MM.1S (cell line): ENCODE results near the gene COL4A5.

Experiments used
- DNase-seq: peaks from one replicate; pipeline ENCODE4 v3.0.0-alpha.2; 2015
- H2AFZ ChIP-seq: fragments of 300-600 bp; sonication (generic); 2 replicates; pipeline ENCODE4 v1.6.0; 2016; ENCODE audit warnings: antibody characterized with exemption, low read length
- H3F3A ChIP-seq: fragments of 300-600 bp; sonication (generic); 2 replicates; pipeline ENCODE4 v1.6.1; 2016; ENCODE audit warnings: mild to moderate bottlenecking, antibody characterized with exemption, low read length, moderate library complexity, mixed read lengths; ENCODE audit not compliant: insufficient read depth
- H3K27ac ChIP-seq: fragments of 300-600 bp; sonication (generic); 2 replicates; pipeline ENCODE4 v1.5.1; 2016; ENCODE audit warnings: mild to moderate bottlenecking, low read length
- H3K27me3 ChIP-seq: fragments of 300-600 bp; sonication (generic); replicated peaks from 2 replicates; pipeline ENCODE4 v1.6.0; 2016; ENCODE audit warnings: low read length; ENCODE audit not compliant: insufficient read depth
- H3K36me3 ChIP-seq: fragments of 300-600 bp; sonication (generic); replicated peaks from 2 replicates; pipeline ENCODE4 v1.6.1; 2016; ENCODE audit warnings: mild to moderate bottlenecking, low read length, mixed read lengths; ENCODE audit not compliant: insufficient read depth
- H3K4me1 ChIP-seq: fragments of 300-600 bp; sonication (generic); 2 replicates; pipeline ENCODE4 v1.6.1; 2016; ENCODE audit warnings: low read length, mixed read lengths
- H3K4me2 ChIP-seq: fragments of 300-600 bp; sonication (generic); 2 replicates; pipeline ENCODE4 v1.6.0; 2016; ENCODE audit warnings: low read depth, low read length
- H3K4me3 ChIP-seq: fragments of 300-600 bp; sonication (generic); 2 replicates; pipeline ENCODE4 v1.5.1; 2016; ENCODE audit warnings: low read length, mixed read lengths
- H3K79me2 ChIP-seq: fragments of 300-600 bp; sonication (generic); 2 replicates; pipeline ENCODE4 v1.6.1; 2016; ENCODE audit warnings: mixed run types, low read length, mixed read lengths
- H3K9ac ChIP-seq: fragments of 300-600 bp; sonication (generic); 2 replicates; pipeline ENCODE4 v1.6.1; 2016; ENCODE audit warnings: low read length, mixed read lengths
- H3K9me2 ChIP-seq: fragments of 300-600 bp; sonication (generic); replicated peaks from 2 replicates; pipeline ENCODE4 v1.6.1; 2016; ENCODE audit warnings: mild to moderate bottlenecking, low read length, mixed read lengths; ENCODE audit not compliant: insufficient read depth
- H3K9me3 ChIP-seq: fragments of 300-600 bp; sonication (generic); replicated peaks from 2 replicates; pipeline ENCODE4 v1.6.1; 2016; ENCODE audit warnings: mild to moderate bottlenecking, low read length, mixed read lengths; ENCODE audit not compliant: insufficient read depth
- H4K20me1 ChIP-seq: fragments of 300-600 bp; sonication (generic); 2 replicates; pipeline ENCODE4 v1.6.1; 2016; ENCODE audit warnings: mild to moderate bottlenecking, low read length, moderate library complexity, mixed read lengths; ENCODE audit not compliant: insufficient read depth
- CTCF ChIP-seq: fragments of 300-600 bp; sonication (generic); IDR thresholded peaks from 2 replicates; pipeline ENCODE4 v1.5.1; 2016; ENCODE audit warnings: antibody characterized with exemption, low read length, mixed read lengths
- EZH2 ChIP-seq: fragments of 300-600 bp; sonication (generic); optimal IDR thresholded peaks from 2 replicates; pipeline ENCODE3; 2017; ENCODE audit warnings: low read depth, mild to moderate bottlenecking, antibody characterized with exemption, low read length, mixed read lengths
- EZH2phosphoT487 ChIP-seq: fragments of 300-600 bp; sonication (generic); IDR thresholded peaks from 2 replicates; pipeline ENCODE4 v1.6.1; 2018; ENCODE audit warnings: antibody characterized with exemption, low read length

COL4A5 gene

GRCh38 chrX:108699368-108699767, 259.7 kb downstream of the COL4A5 start:
- H3K4me1 ChIP-seq: no peaks in the 10 kb centered on the region
- no peaks in the 10 kb centered on the region for H3K9me3 ChIP-seq
- no peaks in the 10 kb centered on the region for H3F3A ChIP-seq
- H3K36me3 ChIP-seq: no peaks in the 10 kb centered on the region
- no peak overlapping the region for H2AFZ ChIP-seq
- DNase-seq: peak; percentile 58
- no peak overlapping the region for H3K27ac ChIP-seq
- no peak overlapping the region for H3K9ac ChIP-seq
- H3K27me3 ChIP-seq: no peaks in the 10 kb centered on the region
- H3K79me2 ChIP-seq: no peaks in the 10 kb centered on the region
- TF ChIP-seq EZH2phosphoT487 (no peak), CTCF (peak; percentile 49)
- H4K20me1 ChIP-seq: no peaks in the 10 kb centered on the region
- no peaks in the 10 kb centered on the region for H3K9me2 ChIP-seq
- H3K4me2 ChIP-seq: no peak overlapping the region
- H3K4me3 ChIP-seq: no peak overlapping the region

DNA sequence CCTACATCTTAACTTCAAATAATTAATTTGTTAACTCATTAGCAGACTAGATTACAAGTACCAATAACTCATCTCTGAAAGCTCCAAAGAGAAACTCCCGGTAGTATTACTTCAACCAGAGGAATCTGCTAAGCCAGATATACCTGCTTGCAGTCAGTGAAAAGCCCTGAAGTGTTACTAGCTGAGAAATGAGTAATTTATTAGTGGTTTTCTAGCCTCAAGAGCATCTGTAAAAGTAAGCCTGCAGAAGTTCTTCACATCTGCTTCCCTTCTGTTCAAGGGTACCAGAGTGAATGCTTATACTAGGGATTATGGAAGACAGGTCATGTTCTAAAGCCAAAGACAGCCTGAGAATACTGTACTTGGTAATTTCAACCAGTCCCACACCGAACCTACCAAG, 262.0 kb downstream of the COL4A5 start:
- Histone ChIP-seq H3K4me1 (no peaks in the 10 kb centered on the region), H2AFZ (no peak overlapping the region), H3K4me3 (no peak overlapping the region), H3K27me3 (no peaks in the 10 kb centered on the region), H3K4me2 (no peak overlapping the region), H3K36me3 (no peaks in the 10 kb centered on the region), H3K9ac (no peak overlapping the region), H3K9me3 (no peaks in the 10 kb centered on the region), H3F3A (no peaks in the 10 kb centered on the region), H4K20me1 (no peaks in the 10 kb centered on the region), H3K27ac (no peak overlapping the region), H3K79me2 (no peaks in the 10 kb centered on the region), H3K9me2 (no peaks in the 10 kb centered on the region)
- TF ChIP-seq CTCF (no peak), EZH2 (no peak), EZH2phosphoT487 (no peak)
- no peak for DNase-seq

GRCh38 chrX:108702530-108702929, 262.9 kb downstream of the COL4A5 start:
- no peak overlapping the region for H3K4me3 ChIP-seq
- H4K20me1 ChIP-seq: no peaks in the 10 kb centered on the region
- H2AFZ ChIP-seq: no peak overlapping the region
- H3F3A ChIP-seq: no peaks in the 10 kb centered on the region
- no peak overlapping the region for H3K27ac ChIP-seq
- no peak for DNase-seq
- no peaks in the 10 kb centered on the region for H3K9me2 ChIP-seq
- TF ChIP-seq EZH2phosphoT487: no peak
- no peak for TF ChIP-seq EZH2
- TF ChIP-seq CTCF: no peak
- H3K4me1 ChIP-seq: no peaks in the 10 kb centered on the region
- H3K36me3 ChIP-seq: no peaks in the 10 kb centered on the region
- no peaks in the 10 kb centered on the region for H3K79me2 ChIP-seq
- no peaks in the 10 kb centered on the region for H3K27me3 ChIP-seq
- H3K9ac ChIP-seq: no peak overlapping the region
- H3K4me2 ChIP-seq: no peak overlapping the region
- H3K9me3 ChIP-seq: no peaks in the 10 kb centered on the region

DNA sequence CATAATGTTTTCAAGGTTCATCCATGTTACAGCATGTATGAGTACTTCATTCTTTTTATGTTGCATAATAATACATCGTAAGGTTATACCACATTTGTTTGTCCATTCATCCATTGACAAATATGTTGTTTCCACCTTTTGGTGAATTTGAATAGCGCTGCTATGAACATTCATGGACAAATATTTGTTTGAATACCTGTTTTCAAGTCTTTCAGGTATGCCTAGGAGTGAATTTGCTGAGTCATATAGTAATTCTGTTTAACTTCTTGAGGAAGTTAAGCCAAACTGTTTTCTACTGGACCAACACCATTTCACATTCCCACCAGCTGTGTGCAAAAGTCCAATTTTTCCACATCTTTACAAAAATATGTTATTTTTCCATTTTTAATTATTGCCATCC, 265.2 kb downstream of the COL4A5 start:
- Histone ChIP-seq H3K4me1 (no peaks in the 10 kb centered on the region), H3K79me2 (no peaks in the 10 kb centered on the region)
- TF ChIP-seq CTCF (no peak), EZH2phosphoT487 (no peak), EZH2 (no peak)

More for the DNA sequence above, 265.2 kb downstream of the COL4A5 start:
- DNase-seq: no peak
- no peaks in the 10 kb centered on the region for H3K9me3 ChIP-seq
- no peaks in the 10 kb centered on the region for H3K36me3 ChIP-seq
- H3F3A ChIP-seq: no peaks in the 10 kb centered on the region
- no peak overlapping the region for H3K27ac ChIP-seq
- H3K9ac ChIP-seq: no peak overlapping the region
- no peak overlapping the region for H2AFZ ChIP-seq
- no peak overlapping the region for H3K4me3 ChIP-seq
- no peaks in the 10 kb centered on the region for H3K9me2 ChIP-seq
- no peaks in the 10 kb centered on the region for H4K20me1 ChIP-seq
- no peak overlapping the region for H3K4me2 ChIP-seq
- no peaks in the 10 kb centered on the region for H3K27me3 ChIP-seq
